Activated T-cell treated with anti-CD3 and anti-CD28 coated beads, Interleukin-2, amount 50 U/mL, for 4 hours (primary cell): Measurements from ENCODE around the gene ANK3. TPM values are rescaled to one million over a fixed set of nuclear protein-coding genes. Genes with fewer than 3 reads are reported as not detected.
A peak's percentile ranks its signal among the peaks of the same experiment; 100 is the strongest.

Source experiments
- ATAC-seq, 2 donors: fragments of 200-7000 bp; cut with Tn5 transposase; one replicate each; pipeline ENCODE4 v1.10.0; 2021
- DNase-seq: peaks from one replicate; pipeline ENCODE4 v3.0.0-alpha.2; 2020
- H3K27me3 Mint-ChIP-seq: one replicate; pipeline ENCODE4 v1.8.0; 2021; ENCODE audit warnings: low read depth, mixed read lengths
- H3K36me3 Mint-ChIP-seq: one replicate; pipeline ENCODE4 v1.8.0; 2022; ENCODE audit warnings: mixed read lengths; ENCODE audit not compliant: insufficient read depth
- H3K4me1 Mint-ChIP-seq: one replicate; pipeline ENCODE4 v1.8.0; 2021; ENCODE audit warnings: low read depth, mixed read lengths
- H3K4me3 Mint-ChIP-seq: one replicate; pipeline ENCODE4 v1.8.0; 2021; ENCODE audit warnings: mild to moderate bottlenecking, moderate library complexity, mixed read lengths
- H3K9me3 Mint-ChIP-seq: one replicate; pipeline ENCODE4 v1.8.0; 2021; ENCODE audit warnings: mixed read lengths
- total RNA-seq, 3 donors: library from RNA; stranded (reverse); gene quantifications; one replicate each; pipeline ENCODE4 v1.2.1, GENCODE V29; 2021

The ANK3 gene
- total RNA-seq, 3 donors from 2014 or later: 21.4 to 41.1 (median 30.5) TPM

DNA sequence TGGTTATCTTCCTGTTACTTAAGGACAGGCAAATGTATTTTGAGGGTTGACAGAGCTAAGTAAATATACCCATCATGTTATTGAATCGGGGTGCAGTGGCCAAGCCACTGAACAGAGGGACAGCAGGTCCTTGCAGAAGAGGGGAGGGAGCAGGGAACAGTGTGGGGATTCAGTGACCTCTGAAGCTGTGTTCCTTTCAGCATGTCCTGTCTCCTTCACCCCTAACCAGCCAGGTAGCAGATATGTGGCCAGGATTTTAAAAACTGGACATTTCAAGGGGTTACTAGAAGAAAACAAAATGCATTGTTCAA lies 12.7 kb downstream of the ANK3 start:
- Mint-ChIP-seq H3K27me3 (no peaks in the 10 kb centered on the region), H3K36me3 (peaks cover 5% of the 10 kb centered on the region), H3K4me3 (no peak overlapping the region), H3K4me1 (peaks cover 2% of the 10 kb centered on the region), H3K9me3 (no peaks in the 10 kb centered on the region)
- ATAC-seq (no peak), DNase-seq (no peak)

GRCh38 chr10:60376221-60377041 lies 13.2 kb downstream of the ANK3 start:
- H3K36me3 Mint-ChIP-seq: peaks cover 5% of the 10 kb centered on the region
- ATAC-seq: no peak

GRCh38 chr10:60375293-60376004 lies 14.2 kb downstream of the ANK3 start:
- H3K9me3 Mint-ChIP-seq: no peaks in the 10 kb centered on the region
- no peak overlapping the region for H3K4me3 Mint-ChIP-seq
- H3K4me1 Mint-ChIP-seq: peaks cover 2% of the 10 kb centered on the region
- DNase-seq (no peak), ATAC-seq (no peak)
- peaks cover 5% of the 10 kb centered on the region for H3K36me3 Mint-ChIP-seq
- H3K27me3 Mint-ChIP-seq: no peaks in the 10 kb centered on the region

More at GRCh38 chr10:60376221-60377041, 13.2 kb downstream of the ANK3 start:
- DNase-seq: no peak
- Mint-ChIP-seq H3K4me1 (peaks cover 2% of the 10 kb centered on the region), H3K27me3 (no peaks in the 10 kb centered on the region), H3K4me3 (no peak overlapping the region), H3K9me3 (no peaks in the 10 kb centered on the region)

- Mint-ChIP-seq H3K9me3 (no peaks in the 10 kb centered on the region), H3K27me3 (no peaks in the 10 kb centered on the region), H3K36me3 (peaks cover 5% of the 10 kb centered on the region), H3K4me3 (no peak overlapping the region), H3K4me1 (peaks cover 2% of the 10 kb centered on the region)
- ATAC-seq: no peak
- no peak for DNase-seq
These were observed 14.8 kb downstream of the ANK3 start for GRCh38 chr10:60374836-60375235.

DNA sequence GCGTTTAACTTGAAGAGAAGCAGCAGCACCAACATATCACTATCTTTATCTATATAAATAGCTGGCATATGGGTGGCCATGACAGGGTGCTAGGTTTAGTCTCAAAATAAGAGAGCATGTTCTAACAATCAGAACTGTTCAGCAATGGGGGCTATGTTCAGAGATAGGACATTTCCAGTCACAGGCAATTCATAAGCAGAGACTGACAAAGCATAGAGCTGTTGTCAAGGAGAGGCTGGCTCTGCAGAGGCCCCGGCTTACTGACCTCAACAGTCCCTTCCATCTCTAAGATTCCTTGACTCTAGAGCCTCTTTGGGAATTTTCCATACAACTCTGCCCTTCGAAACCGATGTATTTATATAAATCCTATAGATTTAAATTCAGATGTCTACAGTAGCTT lies 17.2 kb downstream of the ANK3 start:
- Mint-ChIP-seq H3K4me3 (no peak overlapping the region), H3K9me3 (no peaks in the 10 kb centered on the region), H3K4me1 (peaks cover 2% of the 10 kb centered on the region), H3K36me3 (peaks cover 3% of the 10 kb centered on the region), H3K27me3 (no peaks in the 10 kb centered on the region)
- no peak for DNase-seq
- no peak for ATAC-seq

- no peak for DNase-seq
- Mint-ChIP-seq H3K36me3 (no peaks in the 10 kb centered on the region), H3K9me3 (no peaks in the 10 kb centered on the region), H3K27me3 (no peaks in the 10 kb centered on the region), H3K4me3 (no peak overlapping the region), H3K4me1 (no peaks in the 10 kb centered on the region)
- no peak for ATAC-seq
These were observed 20.1 kb downstream of the ANK3 start for GRCh38 chr10:60369547-60369930.

DNA sequence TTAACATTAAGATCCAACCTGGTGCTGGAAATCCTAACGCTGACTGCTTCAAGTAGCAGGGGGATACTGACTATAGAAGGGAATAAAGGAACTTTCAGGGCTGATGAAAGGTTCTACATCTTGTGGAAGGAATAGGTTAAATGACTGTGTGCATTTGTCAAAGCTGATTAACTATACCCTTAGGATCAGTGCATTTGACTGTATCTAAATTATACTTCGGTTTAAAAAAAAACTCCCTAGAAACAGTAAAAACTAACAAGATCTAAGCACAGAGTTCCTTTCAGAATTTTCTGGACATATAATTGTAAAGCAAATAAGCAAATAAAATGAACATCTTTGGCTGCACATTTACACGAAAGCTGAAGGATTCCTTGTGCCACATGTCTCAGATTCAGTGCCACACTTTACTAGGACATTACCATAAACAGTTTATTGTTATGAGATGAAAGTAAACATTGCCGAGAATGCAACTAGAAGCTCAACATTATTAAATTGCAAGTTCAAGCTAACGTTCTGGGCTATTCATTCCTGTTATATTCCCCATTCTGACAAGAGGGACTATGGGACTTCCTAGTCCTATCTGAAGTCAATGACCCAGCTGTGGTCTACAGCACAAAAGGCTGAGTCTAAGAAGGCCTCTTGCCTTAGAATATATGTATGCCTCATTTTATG lies 20.7 kb downstream of the ANK3 start:
- no peaks in the 10 kb centered on the region for H3K36me3 Mint-ChIP-seq
- no peak for ATAC-seq
- H3K9me3 Mint-ChIP-seq: no peaks in the 10 kb centered on the region
- no peaks in the 10 kb centered on the region for H3K4me1 Mint-ChIP-seq
- no peaks in the 10 kb centered on the region for H3K27me3 Mint-ChIP-seq
- no peak overlapping the region for H3K4me3 Mint-ChIP-seq
- DNase-seq: no peak

GRCh38 chr10:60367901-60368300 lies 21.8 kb downstream of the ANK3 start:
- no peaks in the 10 kb centered on the region for H3K9me3 Mint-ChIP-seq
- no peak for DNase-seq

GRCh38 chr10:60367431-60367830 lies 22.2 kb downstream of the ANK3 start:
- ATAC-seq (no peak), DNase-seq (no peak)
- no peaks in the 10 kb centered on the region for H3K9me3 Mint-ChIP-seq
- H3K27me3 Mint-ChIP-seq: no peaks in the 10 kb centered on the region
- no peak overlapping the region for H3K4me3 Mint-ChIP-seq
- peaks cover 2% of the 10 kb centered on the region for H3K36me3 Mint-ChIP-seq
- H3K4me1 Mint-ChIP-seq: no peaks in the 10 kb centered on the region

More at GRCh38 chr10:60367901-60368300, 21.8 kb downstream of the ANK3 start:
- Mint-ChIP-seq H3K4me3 (no peak overlapping the region), H3K4me1 (no peaks in the 10 kb centered on the region), H3K36me3 (no peaks in the 10 kb centered on the region), H3K27me3 (no peaks in the 10 kb centered on the region)
- ATAC-seq: no peak

- DNase-seq: no peak
- H3K4me3 Mint-ChIP-seq: no peak overlapping the region
- H3K9me3 Mint-ChIP-seq: no peaks in the 10 kb centered on the region
- no peaks in the 10 kb centered on the region for H3K4me1 Mint-ChIP-seq
- H3K36me3 Mint-ChIP-seq: peaks cover 2% of the 10 kb centered on the region
- ATAC-seq: no peak
- no peaks in the 10 kb centered on the region for H3K27me3 Mint-ChIP-seq
These were observed 22.7 kb downstream of the ANK3 start for GRCh38 chr10:60367024-60367423.

DNA sequence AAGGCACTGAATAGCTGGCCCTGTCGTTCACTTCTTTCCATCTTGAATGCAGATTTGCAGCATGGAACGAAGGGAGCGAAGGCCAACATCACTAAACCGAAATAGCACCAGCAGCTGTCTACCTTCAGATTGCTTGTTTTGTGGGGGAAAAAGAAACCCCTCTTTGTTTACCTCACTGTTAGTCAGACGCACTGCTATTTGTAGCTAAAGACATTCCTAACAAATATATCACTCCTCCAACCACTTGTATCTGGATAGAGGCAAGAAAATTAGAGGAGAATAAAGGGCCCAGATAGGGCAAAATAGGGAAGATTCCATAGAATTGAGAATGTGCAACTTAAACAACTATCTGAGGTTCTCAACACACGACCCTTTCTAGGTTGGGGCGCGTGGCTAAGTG lies 26.5 kb downstream of the ANK3 start:
- Mint-ChIP-seq H3K27me3 (no peaks in the 10 kb centered on the region), H3K4me1 (no peaks in the 10 kb centered on the region), H3K36me3 (peaks cover 2% of the 10 kb centered on the region), H3K9me3 (no peaks in the 10 kb centered on the region), H3K4me3 (no peak overlapping the region)
- ATAC-seq (no peak), DNase-seq (no peak)

DNA sequence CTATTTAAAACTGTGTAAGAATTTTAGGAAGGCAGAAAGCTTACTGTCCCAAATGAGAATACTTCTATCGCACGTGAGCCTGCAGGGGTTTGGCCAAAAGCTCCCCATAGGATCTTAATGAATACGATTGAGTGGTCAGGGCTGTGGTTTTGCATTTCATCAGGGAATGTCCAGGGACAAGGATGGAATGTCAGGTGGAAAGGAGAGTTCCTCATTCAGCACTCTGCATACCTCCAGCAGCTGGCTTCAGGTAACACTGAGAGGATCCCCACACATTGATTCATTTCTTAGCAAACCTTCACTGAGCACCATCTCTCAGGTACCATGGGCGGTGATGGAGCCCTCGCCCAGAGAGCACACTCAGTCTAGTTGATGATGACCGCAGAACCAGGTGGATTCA lies 27.2 kb downstream of the ANK3 start:
- H3K4me1 Mint-ChIP-seq: no peaks in the 10 kb centered on the region
- H3K36me3 Mint-ChIP-seq: peaks cover 2% of the 10 kb centered on the region
- no peak for DNase-seq
- no peak for ATAC-seq
- no peaks in the 10 kb centered on the region for H3K27me3 Mint-ChIP-seq
- no peak overlapping the region for H3K4me3 Mint-ChIP-seq
- H3K9me3 Mint-ChIP-seq: no peaks in the 10 kb centered on the region

- H3K9me3 Mint-ChIP-seq: no peaks in the 10 kb centered on the region
- DNase-seq: no peak
- no peak for ATAC-seq
- peaks cover 2% of the 10 kb centered on the region for H3K36me3 Mint-ChIP-seq
- H3K4me1 Mint-ChIP-seq: no peaks in the 10 kb centered on the region
- H3K4me3 Mint-ChIP-seq: no peak overlapping the region
- H3K27me3 Mint-ChIP-seq: no peaks in the 10 kb centered on the region
These were observed 30.6 kb downstream of the ANK3 start for GRCh38 chr10:60359066-60359465.

DNA sequence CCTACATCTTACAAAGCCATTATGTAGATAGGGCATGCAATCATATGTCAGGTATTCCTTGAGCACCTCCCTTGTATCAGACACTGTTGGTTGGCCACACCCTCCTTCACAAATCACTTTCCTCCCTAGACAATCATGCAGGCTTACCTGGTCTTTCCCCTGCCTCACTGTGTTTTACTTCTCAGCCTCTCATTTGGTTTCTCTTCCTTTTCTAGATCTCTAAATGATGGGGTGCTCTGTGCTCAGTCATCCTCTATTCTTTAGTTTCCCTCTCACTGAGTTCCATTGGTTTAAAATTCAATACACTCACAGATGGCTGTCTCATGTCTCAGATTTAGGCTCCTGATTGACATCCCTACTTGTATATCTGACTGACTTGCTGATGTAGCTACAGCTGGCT lies 31.4 kb downstream of the ANK3 start:
- no peak overlapping the region for H3K4me3 Mint-ChIP-seq
- H3K4me1 Mint-ChIP-seq: no peaks in the 10 kb centered on the region
- H3K36me3 Mint-ChIP-seq: peaks cover 2% of the 10 kb centered on the region
- H3K9me3 Mint-ChIP-seq: no peaks in the 10 kb centered on the region
- ATAC-seq: peak in 1 of 2 donors; percentile 46
- DNase-seq: no peak
- no peaks in the 10 kb centered on the region for H3K27me3 Mint-ChIP-seq
